ENCODE measurements around the gene EMID1. TPM values are rescaled to one million over a fixed set of nuclear protein-coding genes. Genes with fewer than 3 reads are reported as not detected.

The EMID1 gene
- total and polyA plus RNA-seq, 10 donors: 18.5 to 90.3 (median 61.2) TPM

DNA sequence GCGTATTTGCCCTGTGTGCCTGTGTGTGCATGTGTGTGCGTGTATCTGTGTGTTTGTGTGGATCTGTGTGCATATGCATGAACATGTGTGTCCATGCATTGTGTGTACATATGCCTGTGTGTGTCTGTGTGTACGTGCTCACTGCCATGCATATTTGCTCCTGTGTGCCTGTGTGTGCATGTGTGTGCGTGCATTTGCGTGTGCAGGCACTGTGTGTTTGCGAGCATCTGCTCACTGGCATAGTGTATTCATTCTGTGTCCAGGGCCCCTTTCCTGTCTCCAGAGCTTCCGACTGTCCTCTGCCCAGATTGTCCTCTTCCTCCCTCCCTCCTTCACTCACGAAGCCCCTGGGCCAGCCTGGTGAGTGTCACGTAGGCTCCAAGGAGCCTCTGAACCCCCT is 5.8 kb downstream of the EMID1 start:
- 76 to 93% (median 88%) methylated on average over 9 of the region's 9 CpGs for WGBS, 5 donors

DNA sequence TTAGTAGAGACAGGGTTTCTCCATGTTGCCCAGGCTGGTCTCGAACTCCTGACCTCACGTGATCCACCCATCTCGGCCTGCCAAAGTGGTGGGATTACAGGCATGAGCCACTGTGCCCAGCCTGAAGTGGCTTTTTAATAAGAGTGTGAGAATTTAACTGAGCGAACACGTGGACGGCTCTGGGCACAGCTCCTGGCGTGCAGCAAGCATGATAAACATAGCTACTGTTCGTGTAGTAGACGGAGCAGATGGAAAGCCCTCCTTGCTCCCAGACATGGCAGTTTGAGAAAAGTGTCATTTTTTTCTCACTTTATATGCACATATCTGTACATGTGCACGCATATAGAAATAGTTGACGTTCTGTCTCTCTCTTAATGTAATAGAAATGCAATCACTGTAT is 7.0 kb downstream of the EMID1 start:
- DNase-seq: no peak
- 78 to 94% (median 89%) methylated on average over 11 of the region's 11 CpGs for WGBS, 5 donors
- Histone ChIP-seq H3K4me3 (no peak overlapping the region), H3K27me3 (replicated peaks in 1 of 7) (peaks cover 0 to 26% (median 0%) of the 10 kb centered on the region in 7 donors), H3K27ac (no peak overlapping the region), H3K36me3 (peaks cover 0 to 19% (median 2%) of the 10 kb centered on the region in 6 donors), H3K4me1 (peaks cover 9 to 60% (median 44%) of the 10 kb centered on the region in 6 donors), H3K9me3 (no peaks in the 10 kb centered on the region)
- no peak for TF ChIP-seq POLR2A (IDR thresholded peaks at IDR 0.05)
- no peak for TF ChIP-seq POLR2AphosphoS5 (IDR thresholded peaks at IDR 0.05)
- TF ChIP-seq, protein P1, sequence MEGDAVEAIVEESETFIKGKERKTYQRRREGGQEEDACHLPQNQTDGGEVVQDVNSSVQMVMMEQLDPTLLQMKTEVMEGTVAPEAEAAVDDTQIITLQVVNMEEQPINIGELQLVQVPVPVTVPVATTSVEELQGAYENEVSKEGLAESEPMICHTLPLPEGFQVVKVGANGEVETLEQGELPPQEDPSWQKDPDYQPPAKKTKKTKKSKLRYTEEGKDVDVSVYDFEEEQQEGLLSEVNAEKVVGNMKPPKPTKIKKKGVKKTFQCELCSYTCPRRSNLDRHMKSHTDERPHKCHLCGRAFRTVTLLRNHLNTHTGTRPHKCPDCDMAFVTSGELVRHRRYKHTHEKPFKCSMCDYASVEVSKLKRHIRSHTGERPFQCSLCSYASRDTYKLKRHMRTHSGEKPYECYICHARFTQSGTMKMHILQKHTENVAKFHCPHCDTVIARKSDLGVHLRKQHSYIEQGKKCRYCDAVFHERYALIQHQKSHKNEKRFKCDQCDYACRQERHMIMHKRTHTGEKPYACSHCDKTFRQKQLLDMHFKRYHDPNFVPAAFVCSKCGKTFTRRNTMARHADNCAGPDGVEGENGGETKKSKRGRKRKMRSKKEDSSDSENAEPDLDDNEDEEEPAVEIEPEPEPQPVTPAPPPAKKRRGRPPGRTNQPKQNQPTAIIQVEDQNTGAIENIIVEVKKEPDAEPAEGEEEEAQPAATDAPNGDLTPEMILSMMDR (IDR thresholded peaks at IDR 0.05 in 8 of 11, conservative IDR thresholded peaks at IDR 0.05 in 3 of 11): no peak
- intact Hi-C loops (cut with DNase I; ENCODE audit: low total_unique reads): no loop called here

More for the DNA sequence above, 5.8 kb downstream of the EMID1 start:
- Histone ChIP-seq H3K9me3 (no peaks in the 10 kb centered on the region), H3K27ac (no peak overlapping the region), H3K36me3 (peaks cover 0 to 19% (median 2%) of the 10 kb centered on the region in 6 donors), H3K27me3 (replicated peaks in 1 of 7) (peaks cover 0 to 33% (median 0%) of the 10 kb centered on the region in 7 donors), H3K4me1 (peaks cover 16 to 60% (median 40%) of the 10 kb centered on the region in 6 donors), H3K4me3 (no peak overlapping the region)
- intact Hi-C loops (cut with DNase I; ENCODE audit: low total_unique reads): no loop called here
- DNase-seq: no peak
- TF ChIP-seq, protein P1 (IDR thresholded peaks at IDR 0.05 in 8 of 11, conservative IDR thresholded peaks at IDR 0.05 in 3 of 11): no peak
- TF ChIP-seq POLR2AphosphoS5 (IDR thresholded peaks at IDR 0.05): no peak
- no peak for TF ChIP-seq POLR2A (IDR thresholded peaks at IDR 0.05)

DNA sequence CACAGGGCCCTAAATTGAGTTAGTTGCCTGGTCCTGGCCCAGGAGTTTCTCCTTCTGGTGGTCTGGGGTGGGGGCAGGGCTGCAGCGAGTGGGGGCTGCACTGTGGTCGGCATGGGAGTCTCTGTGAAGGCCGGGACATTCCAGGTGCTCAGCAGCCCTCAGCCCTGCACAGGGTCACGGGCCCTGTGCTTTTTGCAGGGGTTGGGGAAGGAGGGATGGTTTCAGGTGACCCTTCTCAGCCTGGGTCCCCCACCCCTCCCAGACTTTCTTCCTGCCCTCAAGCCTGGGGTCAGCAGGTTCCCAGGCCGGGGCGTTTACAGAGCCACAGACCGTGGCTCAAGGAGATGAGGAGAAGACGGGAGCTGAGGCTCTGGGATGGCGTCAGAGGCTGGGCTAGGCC is 7.8 kb downstream of the EMID1 start:
- DNase-seq: no peak
- H3K4me1 ChIP-seq: peaks cover 15 to 60% (median 45%) of the 10 kb centered on the region in 6 donors
- H3K4me3 ChIP-seq: no peak overlapping the region
- TF ChIP-seq, protein P1 (IDR thresholded peaks at IDR 0.05 in 8 of 11, conservative IDR thresholded peaks at IDR 0.05 in 3 of 11): no peak
- TF ChIP-seq POLR2A (IDR thresholded peaks at IDR 0.05) (no peak), POLR2AphosphoS5 (IDR thresholded peaks at IDR 0.05) (no peak)
- WGBS, 5 donors: 86 to 94% (median 89%) methylated on average over 9 of the region's 9 CpGs
- H3K27ac ChIP-seq: no peak overlapping the region
- H3K9me3 ChIP-seq: no peaks in the 10 kb centered on the region
- peaks cover 0 to 19% (median 2%) of the 10 kb centered on the region in 6 donors for H3K36me3 ChIP-seq
- H3K27me3 ChIP-seq (replicated peaks in 1 of 7): peaks cover 0 to 19% (median 0%) of the 10 kb centered on the region in 7 donors
- intact Hi-C loops (cut with DNase I; ENCODE audit: low total_unique reads): no loop called here

DNA sequence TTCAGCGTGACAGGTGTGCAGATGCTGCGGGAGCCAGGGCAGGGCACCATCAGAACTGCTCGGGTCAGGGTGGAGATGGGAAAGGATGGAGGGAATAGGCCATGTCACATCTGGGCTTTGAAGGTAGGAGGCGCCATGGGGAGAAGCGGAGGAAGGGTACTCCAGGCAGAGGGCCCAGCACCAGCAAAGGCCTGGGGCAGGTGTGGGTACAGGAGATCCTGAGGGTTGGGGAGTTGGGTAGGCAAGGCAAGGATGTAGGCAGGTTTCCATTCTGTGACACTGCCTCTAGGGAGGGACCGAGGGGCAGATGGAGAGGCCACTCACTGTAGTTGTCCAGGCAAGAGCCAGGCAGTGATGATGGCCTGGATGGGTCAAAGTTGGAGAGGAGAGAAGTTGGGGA is 8.5 kb downstream of the EMID1 start:
- peak; percentile 43 for DNase-seq
- no peaks in the 10 kb centered on the region for H3K9me3 ChIP-seq
- peaks cover 0 to 19% (median 2%) of the 10 kb centered on the region in 6 donors for H3K36me3 ChIP-seq
- intact Hi-C loops (cut with DNase I; ENCODE audit: low total_unique reads): no loop called here
- no peak for TF ChIP-seq POLR2A (IDR thresholded peaks at IDR 0.05)
- TF ChIP-seq, protein P1 (IDR thresholded peaks at IDR 0.05 in 8 of 11, conservative IDR thresholded peaks at IDR 0.05 in 3 of 11): no peak
- TF ChIP-seq POLR2AphosphoS5 (IDR thresholded peaks at IDR 0.05): no peak
- 87 to 99% (median 93%) methylated on average over 6 of the region's 6 CpGs for WGBS, 5 donors
- H3K4me3 ChIP-seq: no peak overlapping the region
- H3K4me1 ChIP-seq: peaks cover 12 to 60% (median 44%) of the 10 kb centered on the region in 6 donors
- peaks cover 0 to 12% (median 0%) of the 10 kb centered on the region in 7 donors for H3K27me3 ChIP-seq (replicated peaks in 1 of 7)
- H3K27ac ChIP-seq: peak overlapping the region in 1 of 8 donors; percentile 84

Data from spleen (tissue), 11 donors.